COR-L47 (cell line): Measurements from ENCODE around the gene CREBBP.

Source experiments
- DNase-seq: peaks from one replicate; lab custom pipeline; 2025; lab: John Stamatoyannopoulos, UW

The CREBBP gene

DNA sequence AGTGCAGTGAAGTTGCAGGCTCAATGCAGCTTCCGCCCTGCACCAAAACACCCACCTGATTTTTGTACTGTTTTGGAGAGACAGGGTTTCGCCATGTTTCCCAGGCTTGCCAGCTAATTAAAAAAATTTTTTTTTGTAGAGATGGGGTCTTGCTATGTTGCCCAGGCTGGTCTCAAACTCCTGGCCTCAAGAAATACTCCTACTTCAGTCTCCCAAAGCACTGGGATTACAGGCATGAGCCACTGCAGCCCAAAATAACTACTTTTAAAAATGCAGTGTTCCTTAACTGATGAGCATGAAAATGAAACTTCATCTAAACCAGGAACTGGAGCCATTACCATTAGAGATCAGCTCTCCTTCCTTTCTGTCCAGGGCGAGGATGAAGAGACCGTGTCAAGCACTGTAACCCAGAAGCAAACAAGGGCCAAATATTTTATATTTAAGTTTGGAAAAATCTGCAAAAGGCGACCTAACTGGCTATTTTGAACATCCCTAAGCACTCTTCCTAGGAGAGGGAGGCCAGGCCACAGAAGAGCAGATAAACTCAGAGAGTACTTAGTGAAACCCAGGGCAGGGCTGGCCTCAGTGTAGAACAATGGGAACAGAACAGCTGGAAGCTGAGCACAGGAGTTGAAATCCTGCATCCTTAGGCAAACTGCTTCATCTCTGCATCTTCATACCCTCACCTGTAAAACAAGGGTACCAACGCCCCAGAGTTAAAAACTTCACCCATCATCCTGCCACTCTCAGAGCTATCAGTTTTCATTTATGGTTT is 24.0 kb downstream of the CREBBP start:
- DNase-seq = no peak

DNA sequence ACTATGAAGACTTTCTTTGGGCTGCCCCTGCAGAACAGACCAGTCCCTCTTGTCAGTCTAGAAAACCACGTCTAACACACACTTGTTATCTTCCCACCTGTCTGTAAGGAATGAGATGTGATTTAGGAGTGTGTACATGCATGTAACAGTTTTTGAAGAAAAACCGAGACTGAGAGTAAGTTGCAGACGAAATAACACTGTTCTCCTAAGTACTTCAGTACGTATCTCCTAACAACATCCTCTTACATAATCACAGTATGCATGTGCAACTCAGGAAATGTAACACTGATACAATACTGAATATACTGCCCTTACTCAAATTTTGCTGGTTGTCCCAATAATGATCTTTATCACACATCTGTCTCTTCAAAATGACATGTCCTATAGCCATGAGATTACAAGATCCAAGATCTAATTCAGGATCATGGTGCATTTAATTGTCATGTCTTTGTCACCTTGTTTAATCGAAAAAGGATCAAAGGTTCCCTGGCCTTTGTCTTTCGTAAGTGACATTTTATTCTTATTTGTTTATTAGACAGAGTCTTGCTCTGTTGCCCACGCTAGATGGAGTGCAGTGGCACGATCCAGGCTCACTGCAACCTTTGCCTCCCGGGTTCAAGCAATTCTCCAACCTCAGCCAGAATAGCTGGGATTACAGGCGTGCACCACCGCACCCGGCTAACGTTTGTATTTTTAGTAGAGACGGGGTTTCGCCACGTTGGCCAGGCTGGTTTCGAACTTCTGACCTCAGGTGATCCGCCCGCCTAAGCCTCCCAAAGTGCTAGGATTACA is 25.6 kb downstream of the CREBBP start:
- no peak for DNase-seq

DNA sequence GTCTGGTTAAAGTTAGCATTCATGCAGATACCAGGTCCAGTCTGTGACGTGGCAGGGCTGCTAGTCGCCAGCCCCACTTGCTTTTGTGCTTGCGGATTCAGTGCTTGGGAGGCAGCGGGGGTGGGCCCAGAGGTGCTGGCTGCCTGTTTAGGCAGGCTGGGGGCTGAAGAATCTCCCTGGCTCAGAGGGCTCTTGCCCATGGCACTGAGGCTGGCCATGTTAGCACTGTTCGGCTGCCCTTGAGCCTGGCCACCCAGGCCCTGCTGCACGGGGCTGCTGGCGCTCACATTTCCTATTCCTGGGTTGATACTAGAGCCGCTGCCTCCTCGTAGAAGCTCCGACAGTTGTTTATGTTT is 30.0 kb downstream of the CREBBP start:
- no peak for DNase-seq

DNA sequence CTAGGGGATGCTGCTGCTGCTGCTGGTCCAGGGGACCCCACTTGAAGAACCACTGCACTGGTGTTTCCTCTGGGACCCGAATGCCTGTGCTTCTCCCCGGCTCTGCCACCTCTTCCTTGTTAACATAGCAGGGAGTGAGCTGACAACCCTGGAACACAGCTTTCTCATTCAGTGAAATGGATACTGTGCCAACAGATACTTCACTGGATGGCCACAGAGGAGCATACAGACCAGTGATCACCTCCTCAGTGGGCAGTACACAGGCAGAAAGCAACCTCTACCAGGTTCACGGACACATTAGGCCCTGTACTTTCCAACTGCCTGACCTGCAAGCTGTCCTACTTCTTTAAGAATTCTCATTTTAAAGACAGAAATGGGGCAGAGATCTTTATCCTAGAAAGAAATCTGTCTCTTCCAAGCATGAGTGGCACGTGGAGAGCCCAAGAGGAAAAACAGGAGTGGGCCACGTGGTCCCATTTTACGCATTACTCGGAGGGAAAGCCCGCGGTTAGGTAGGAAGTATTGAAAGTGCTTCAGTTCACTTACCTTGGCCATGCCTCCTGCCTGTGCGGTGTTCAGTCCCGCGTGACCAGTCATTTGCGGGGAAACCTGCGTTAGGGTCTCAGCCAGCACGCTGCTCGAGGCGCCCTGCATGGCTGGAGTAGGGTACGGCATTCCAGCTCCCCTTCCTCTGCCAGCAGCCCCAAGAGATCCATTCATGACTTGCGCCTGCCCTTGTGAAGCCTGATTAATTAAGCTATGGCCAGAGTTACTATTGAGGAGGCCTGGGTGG is 30.6 kb downstream of the CREBBP start:
- DNase-seq = no peak

DNA sequence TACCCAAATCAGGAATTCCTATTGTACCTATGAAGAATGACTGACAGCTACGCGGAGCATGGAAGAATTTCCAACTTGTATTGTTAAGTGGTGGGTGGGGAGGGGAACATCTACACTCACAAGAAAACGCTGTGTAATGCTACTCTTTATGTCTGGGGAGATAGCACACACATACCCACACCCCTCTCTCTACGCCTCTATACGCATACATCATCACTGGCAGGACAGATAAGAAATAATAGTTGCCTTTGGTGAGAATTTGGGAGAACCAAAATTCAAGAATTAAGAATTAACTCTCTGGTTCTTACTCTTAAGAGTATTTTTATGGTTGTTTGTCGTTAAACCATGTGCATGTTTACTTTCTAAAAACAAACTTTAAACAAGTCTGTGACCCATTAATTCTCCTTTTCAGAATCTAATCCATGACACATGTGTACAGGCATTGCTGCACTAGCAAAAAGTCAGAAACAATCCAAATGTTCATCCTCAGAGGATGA is 33.9 kb downstream of the CREBBP start:
- no peak for DNase-seq

DNA sequence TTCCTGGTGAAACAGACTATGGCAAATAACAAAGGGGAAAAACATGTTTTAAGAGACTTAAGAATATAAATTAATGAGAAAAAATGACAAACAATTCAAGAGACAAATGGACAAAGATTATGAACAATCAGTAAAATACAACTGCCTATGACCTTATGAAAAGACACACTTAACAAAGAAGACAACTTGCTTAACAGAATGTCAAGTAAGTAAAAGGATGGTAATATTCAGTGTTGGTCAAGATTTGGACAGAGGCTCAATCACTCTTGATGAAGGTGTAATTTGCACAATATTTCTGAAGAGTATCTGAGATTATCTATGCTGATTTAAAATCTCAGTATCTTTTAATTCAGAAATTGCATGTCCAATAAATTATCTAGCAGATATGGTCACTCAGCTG is 34.4 kb downstream of the CREBBP start:
- no peak for DNase-seq

DNA sequence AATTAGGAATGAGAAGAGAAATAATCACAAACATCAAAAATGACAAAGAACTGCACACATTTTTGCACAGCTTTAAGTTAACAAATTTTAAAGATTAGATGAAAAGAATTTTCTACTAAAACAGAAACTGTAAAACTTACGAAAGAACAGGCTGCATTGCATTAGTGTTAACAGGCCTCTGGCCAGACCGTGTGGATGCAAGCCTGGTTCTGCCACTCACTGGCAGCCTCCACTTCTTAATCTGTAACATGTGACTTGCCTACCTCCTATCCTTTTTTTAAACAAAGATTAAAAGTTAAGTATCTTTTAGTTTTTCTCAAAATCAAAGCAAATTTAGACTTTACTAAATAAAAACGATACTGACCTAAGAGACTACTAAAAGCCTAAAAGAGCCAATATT is 37.5 kb downstream of the CREBBP start:
- DNase-seq = no peak

DNA sequence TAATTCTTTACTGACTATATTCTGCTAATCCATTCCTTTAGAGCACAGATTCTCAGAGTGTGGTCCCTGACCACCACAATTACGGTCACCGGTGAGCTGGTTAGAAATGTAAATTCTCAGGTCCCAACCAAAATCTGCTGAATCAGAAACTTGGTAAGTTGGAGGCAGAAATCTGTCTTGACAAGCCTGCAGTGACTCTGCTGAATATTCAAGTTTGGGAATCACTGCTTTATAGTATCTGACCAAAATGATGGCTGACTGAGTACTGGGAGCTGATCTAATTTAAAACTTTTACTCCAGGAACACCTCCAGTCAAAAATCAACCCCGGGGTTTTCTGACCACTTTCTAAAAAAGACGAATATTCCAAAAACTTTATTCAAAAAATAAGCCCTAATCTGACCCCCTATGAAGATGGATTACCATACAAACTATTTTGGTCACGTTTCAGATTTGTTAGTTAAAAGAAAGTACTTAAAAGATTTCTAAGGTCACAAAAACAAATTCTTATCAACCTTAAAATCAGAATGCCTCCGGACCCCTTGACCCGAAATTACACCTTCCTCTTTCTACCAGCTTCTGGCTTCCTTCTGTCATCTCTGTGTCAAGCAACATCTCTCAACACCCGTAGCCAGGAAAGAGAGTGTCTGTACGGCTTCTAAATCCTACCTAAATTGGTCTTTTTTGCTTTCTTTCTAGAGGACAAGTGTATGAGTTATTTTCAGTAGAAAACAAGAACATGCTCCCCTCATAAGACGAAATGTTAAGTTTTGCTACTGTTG is 38.6 kb downstream of the CREBBP start:
- DNase-seq = no peak

DNA sequence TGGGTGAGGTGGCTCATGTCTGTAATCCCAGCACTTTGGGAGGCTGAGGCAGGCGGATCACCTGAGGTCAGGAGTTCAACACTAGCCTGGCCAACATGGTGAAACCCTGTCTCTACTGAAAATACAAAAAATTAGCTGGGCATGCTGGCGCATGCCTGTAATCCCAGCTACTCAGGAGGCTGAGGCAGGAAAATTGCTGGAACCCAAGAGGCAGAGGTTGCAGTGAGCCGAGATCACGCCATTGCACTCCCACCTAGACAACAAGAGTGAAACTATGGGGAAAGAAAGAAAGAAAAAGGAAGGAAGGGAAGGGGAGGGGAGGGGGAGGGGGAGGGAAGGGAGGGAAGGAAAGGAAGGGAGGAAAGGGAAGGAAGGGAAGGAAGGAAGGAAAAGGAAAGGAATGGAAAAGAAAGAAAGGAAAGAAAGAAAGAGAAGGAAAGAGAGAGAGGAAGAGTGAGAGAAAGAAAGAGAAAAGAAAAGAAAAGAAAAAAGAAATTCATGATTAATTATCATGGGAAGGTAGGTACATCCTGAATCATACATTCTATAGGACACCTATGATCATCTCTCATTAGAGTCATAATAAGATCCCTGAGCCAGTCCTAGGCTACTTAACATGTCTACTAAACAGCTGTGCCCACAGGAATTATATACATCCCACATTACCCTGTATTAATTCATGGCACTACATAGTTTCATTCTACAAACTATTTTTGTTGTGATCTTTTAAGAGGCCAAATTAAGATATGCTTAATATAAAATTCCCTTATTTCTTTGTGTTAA is 40.9 kb downstream of the CREBBP start:
- no peak for DNase-seq

DNA sequence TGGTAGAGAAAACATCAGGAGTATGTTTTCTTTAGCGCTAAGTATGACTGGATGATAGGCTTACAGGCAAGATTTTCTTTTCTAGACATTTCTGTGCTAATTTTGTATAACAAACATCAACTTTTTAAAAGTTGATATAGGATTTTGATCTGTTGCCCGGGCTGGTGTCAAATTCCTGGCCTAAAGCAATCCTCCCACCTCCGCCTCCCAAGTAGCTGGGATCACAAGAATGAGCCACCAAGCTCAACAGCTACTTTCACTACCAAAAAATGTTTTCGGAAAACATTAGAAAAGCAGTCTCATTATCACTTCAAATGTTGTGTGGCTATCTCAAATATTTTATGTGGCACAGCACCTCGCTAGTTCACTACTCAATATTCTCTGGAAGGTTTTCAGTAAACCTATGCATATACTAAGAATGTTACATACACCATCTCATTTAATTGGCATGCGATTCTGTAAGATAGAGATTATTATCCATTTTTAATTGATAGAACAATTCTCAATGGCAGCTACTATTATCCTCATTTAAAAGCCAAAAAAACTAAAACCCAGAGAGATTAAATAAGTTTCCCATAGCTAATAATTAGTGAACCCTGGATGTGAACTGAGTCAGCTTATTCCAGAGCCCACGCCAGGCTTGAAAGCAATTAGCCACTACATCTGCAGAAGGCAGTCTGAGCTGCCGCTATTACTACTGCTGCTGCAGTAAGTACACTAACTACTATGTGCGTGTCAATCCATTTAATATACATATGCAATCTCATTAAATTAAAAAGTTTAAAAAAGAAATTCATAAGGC is 41.7 kb downstream of the CREBBP start:
- no peak for DNase-seq

DNA sequence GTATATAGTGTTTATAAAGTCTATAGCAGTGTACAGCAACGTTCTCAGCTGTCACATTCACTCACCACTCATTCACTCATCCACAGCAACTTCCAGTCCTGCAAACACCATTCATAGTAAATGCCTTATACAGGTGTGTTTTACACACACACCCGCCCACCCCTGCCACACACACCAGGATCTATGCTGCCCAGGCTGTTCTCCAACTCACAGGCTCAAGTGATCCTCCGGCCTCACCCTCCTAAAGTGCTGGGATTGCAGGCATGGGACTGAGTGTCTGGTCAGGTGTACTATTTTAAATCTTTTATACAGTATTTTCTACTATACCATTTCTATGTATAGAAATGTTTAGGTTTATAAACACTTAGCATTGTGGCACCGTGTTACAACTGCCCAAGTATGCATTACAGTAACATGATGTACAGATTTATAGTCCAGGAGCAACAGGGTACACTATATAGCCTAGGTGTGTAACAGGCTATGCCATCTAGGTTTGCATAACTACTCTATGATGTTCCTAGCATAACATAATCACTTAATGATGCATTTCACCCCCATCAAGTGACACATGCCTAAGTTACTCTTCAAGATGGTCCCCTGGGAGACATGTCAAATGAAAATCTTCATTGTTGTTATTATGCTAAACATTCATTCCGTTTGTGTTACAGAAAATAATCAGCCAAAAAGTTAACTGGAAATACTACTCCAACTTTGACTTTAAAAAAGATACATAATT is 42.5 kb downstream of the CREBBP start:
- DNase-seq = no peak

DNA sequence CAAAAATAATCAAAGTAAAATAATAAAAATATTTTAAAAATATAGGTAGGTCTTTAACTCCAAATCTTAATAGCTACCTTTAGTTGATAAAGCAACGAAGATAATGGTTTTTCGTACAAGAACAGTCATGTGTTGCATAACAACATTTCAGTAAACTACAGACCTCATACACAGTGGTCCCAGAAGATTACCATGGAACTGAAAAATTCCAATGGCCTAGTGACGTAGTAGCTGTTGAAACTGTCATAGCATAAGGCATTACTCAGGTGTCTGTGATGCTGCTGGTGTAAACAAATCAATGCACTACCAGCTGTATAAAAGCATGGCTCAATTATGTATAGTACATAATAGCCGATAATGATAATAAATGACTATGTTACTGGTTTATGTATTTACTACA is 43.9 kb downstream of the CREBBP start:
- no peak for DNase-seq

DNA sequence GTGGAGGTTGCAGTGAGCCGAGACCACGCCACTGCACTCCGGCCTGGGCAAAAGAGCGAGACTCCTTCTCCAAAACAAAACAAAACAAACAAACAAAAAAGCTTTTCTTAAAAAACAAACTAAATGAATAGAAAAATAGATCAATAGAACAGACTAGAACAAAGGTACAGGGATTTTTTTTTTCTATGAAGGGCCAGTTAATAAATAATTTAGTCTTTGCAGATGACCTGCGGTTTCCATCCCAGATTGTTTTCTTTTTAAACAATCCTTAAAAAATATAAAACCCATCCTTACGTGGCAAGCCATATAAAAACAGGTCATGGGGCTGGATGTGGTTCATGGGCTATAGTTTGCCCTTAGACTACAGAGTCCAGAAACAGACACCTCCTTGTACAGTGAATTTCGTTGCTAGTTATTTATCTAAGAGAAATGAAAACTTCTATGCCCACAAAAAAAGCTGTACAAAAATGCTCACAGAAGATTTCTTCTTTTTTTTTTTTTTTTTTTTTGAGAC is 45.4 kb downstream of the CREBBP start:
- DNase-seq = no peak

DNA sequence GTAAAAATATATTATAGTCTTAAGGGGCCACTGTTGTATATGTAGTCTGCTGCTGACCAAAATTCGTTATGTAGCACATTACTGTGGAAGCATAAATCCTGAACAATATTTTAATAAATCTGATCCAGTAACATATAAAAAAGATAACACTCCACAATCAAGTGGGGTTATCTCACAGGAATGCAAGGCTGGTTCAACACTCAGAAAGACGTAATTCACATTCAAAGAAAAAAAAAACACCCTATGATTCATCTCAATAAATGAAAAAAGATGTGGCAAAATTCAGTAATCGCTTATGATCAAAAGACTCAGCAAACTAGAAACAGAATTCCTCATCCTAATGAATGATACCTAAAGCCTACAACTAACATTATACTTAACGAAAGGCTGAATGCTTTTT is 47.8 kb downstream of the CREBBP start:
- no peak for DNase-seq

DNA sequence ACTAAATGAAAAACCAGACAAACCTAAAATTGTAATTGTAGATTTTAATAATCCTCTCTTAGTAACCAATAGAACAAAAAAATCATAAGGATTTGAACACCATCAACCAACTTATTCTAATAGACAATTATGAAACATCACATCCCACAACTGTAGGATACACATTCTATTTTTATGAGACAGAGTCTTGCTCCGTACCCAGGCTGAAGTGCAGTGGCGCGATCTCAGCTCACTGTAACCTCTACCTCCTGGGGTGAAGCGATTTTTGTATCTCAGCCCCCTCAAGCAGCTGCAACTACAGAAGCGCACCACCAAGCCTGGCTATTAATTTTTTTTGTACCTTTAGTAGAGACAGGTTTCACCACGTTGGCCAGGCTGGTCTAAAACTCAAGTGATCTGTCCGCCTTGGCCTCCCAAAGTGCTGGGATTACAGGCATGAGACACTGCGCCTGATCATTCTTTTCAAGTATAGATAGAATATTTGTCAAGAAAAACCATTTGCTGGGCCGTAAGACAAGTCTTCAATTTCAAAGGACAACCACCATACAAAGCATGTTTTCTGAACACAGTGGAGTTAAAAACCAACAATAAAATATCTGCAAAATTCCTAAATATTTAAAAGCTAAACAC is 49.8 kb downstream of the CREBBP start:
- DNase-seq = no peak

DNA sequence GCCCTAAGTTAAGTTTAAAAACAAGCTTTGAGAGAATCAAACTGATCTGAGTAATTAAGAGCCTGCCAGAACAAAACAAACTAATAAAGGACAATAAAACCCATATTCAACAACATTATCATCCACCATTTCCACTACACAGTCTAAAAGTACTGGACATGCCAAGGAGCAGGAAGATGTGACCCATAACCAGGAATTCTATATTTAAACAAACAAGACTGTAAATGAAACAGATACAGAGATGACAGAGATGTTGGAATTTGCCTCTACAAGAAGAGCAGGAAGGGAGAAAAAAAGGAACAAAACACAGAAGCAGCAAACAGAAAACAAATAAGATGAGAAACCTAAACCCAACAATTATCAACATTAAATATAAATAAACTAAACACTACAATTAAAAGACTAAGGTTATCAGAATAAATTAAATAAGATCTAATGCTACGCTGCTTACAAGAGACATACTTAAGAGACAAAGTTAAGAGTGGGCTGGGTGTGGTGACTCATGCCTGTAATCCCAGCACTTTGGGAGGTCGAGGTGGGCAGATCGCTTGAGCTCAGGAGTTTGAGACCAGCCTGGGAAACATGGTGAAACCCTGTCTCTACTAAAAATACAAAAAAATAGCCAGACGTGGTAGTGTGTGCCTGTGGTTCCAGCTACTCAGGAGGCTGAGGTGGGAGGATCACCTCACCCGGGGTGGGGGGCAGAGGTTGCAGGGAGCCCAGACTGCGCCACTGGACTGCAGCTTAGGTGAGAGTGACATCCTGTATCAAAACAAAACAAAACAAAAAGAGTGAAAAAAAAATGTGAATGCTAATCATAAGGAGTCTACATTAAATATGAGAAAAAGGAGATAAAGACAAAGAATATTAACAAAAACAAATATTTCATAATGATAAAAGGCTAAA is 50.6 kb downstream of the CREBBP start:
- DNase-seq = no peak

DNA sequence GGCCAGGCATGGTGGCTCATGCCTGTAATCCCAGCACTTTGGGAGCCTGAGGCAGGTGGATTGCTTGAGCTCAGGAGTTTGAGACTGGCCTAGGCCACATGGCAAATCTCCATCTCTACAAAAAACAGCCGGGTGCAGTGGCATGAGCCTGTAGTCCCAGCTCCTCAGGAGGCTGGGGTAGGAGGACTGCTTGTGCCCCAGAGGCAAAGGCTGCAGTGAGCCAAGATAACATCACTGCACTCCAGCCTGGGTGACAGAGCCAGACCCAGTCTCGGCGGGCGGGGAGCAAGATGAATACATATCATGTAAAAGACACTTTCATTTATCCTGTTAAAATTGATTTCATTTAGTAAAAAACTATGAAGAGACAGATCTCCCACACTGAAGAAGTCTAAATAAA is 54.6 kb downstream of the CREBBP start:
- DNase-seq = no peak

DNA sequence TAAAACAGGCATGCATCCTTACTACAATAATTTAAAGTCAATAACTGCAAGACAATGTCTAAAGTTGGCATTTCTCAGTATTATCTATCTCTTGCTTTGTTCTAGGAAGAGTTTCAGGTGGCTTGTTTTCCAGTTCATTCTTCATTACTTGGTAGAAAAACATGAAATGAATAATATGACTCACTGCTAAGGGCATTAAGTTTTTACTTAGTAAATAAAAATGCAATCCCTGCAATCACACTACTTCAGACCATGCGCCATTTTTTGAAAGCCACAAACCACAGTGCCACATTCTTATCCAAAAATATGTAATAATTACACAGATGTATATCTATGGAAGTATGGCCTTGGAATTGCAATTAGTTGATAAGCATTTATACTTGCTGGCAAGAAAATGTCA is 55.4 kb downstream of the CREBBP start:
- no peak for DNase-seq
